RWPE1 (cell line): ENCODE results near the gene CD47.

Experiments
- CTCF ChIA-PET: fragments of 350-600 bp; sonication (Branson Sonifier 250); formaldehyde crosslinking; extraction: SDS; loops from one replicate; lab custom pipeline; 2021; lab: Yijun Ruan, JAX
- POLR2A ChIA-PET: fragments of 400-600 bp; formaldehyde crosslinking; extraction: SDS; loops from one replicate; lab custom pipeline; 2020; ENCODE audit warnings: antibody characterized with exemption; ENCODE audit not compliant: low non-redundant PET; lab: Yijun Ruan, JAX
- DNase-seq: peaks from one replicate; pipeline ENCODE4 v3.0.0; 2012; ENCODE audit warnings: low spot score
- H3K27ac ChIP-seq: fragments of 450-650 bp; 2 replicates; pipeline ENCODE4 v1.5.1; 2017
- CTCF ChIP-seq: fragments of 450-650 bp; conservative IDR thresholded peaks from 2 replicates; pipeline ENCODE4 v1.5.1; 2017; ENCODE audit warnings: low read depth, mild to moderate bottlenecking

CD47 gene

GRCh38 chr3:108013141-108014055, 77.4 kb downstream of the CD47 start:
- CTCF ChIA-PET = no interaction called here
- POLR2A ChIA-PET = no interaction called here
- no peak for TF ChIP-seq CTCF
- H3K27ac ChIP-seq = no peak overlapping the region
- no peak for DNase-seq

GRCh38 chr3:108012304-108012703, 78.5 kb downstream of the CD47 start:
- POLR2A ChIA-PET = no interaction called here
- CTCF ChIA-PET = no interaction called here
- DNase-seq = no peak
- no peak overlapping the region for H3K27ac ChIP-seq
- TF ChIP-seq CTCF = no peak

- POLR2A ChIA-PET = no interaction called here
- CTCF ChIA-PET = no interaction called here
- no peak overlapping the region for H3K27ac ChIP-seq
- TF ChIP-seq CTCF = no peak
- no peak for DNase-seq
Observed at GRCh38 chr3:108011616-108012015, 79.2 kb downstream of the CD47 start.

DNA sequence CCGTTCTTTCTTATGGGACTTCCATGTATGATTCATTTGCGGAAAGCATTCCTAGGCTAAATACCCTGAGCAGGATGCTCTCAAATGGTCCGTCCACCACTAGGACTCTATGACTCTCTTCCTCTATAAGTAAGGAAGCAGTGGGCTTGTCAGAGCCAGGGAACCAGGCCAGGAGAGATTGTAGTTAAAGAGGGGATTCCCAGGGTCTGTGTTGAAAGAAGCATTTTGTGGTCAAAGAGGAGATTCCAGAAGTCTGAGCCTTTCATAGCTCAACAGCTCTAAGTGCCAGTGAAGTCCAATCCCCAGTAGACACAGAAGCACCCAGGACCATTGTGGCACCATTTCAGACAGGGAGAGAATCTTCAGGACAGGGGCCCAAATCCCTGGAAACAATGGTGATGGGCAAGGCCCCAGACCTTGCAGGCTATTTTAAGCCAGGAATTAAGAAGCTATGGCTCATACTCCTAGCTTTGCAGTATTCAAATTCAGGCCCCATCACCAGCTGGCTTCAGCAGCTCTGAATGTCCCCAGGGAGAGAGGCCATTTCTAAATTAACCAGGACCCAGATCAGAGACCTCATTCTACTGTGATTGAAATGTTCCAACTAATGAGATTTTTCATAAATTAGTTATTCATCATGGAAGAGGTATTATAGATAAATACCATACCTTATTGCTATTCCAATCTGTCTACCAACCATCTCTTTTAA, 81.7 kb downstream of the CD47 start:
- no peak for DNase-seq
- TF ChIP-seq CTCF = no peak
- no peak overlapping the region for H3K27ac ChIP-seq
- ChIA-PET CTCF (no interaction called here), POLR2A (no interaction called here)

- ChIA-PET CTCF (no interaction called here), POLR2A (no interaction called here)
- DNase-seq = no peak
- H3K27ac ChIP-seq = no peak overlapping the region
- TF ChIP-seq CTCF = no peak
Observed at GRCh38 chr3:108008106-108008505, 82.7 kb downstream of the CD47 start.

- POLR2A ChIA-PET = interaction anchor here (0.5 to 0.7 kb wide), 2 partner anchors 58 to 139 kb away, joined by 3 to 7 read pairs; no protein-coding TSS in a partner anchor
Observed at GRCh38 chr3:108006881-108007331, 83.9 kb downstream of the CD47 start.

More at GRCh38 chr3:108006881-108007331, 83.9 kb downstream of the CD47 start:
- DNase-seq = no peak
- peak overlapping the region; percentile 74 for H3K27ac ChIP-seq
- CTCF ChIA-PET = no interaction called here
- no peak for TF ChIP-seq CTCF
